Body of pancreas (tissue), 4 donors: ENCODE data around the gene COL5A1. TPM values are rescaled to one million over a fixed set of nuclear protein-coding genes. Genes with fewer than 3 reads are reported as not detected.
A peak's percentile ranks its signal among the peaks of the same experiment; 100 is the strongest.

Source experiments
- ATAC-seq: fragments of 150-250 bp; one replicate; pipeline ENCODE4 v1.9.1; 2016
- DNase-seq, 4 donors: peaks; one replicate each; pipeline ENCODE4 v3.0.0-alpha.2; 2019
- H3K27ac ChIP-seq, 4 donors: fragments of 200-600 bp; sonication (generic); 1 replicate in 3 of 4; 2 replicates in 1 of 4; pipeline versions ENCODE4 v1.5.1 to v1.6.1; 2016 to 2019; ENCODE audit warnings: mild to moderate bottlenecking in 1 of 4, mixed read lengths in 1 of 4, moderate library complexity in 1 of 4
- H3K27me3 ChIP-seq, 2 donors: fragments of 200-600 bp; sonication (generic); one replicate each; pipeline ENCODE4 v1.6.0; 2016; ENCODE audit warnings: mild to moderate bottlenecking in 1 of 2
- H3K36me3 ChIP-seq, 2 donors: fragments of 200-600 bp; sonication (generic); replicated peaks in 1 of 2; 2 replicates each; pipeline ENCODE4 v1.5.1; 2016; ENCODE audit warnings: low read depth in 2 of 2; ENCODE audit not compliant: insufficient read depth in 1 of 2
- H3K4me1 ChIP-seq: fragments of 200-600 bp; sonication (generic); one replicate; pipeline ENCODE4 v1.6.0; 2016
- H3K4me3 ChIP-seq, 2 donors: fragments of 200-600 bp; sonication (generic); 1 replicate in 1 of 2; 2 replicates in 1 of 2; pipeline ENCODE4 v1.5.1; 2016 to 2019
- H3K9me3 ChIP-seq, 3 donors: fragments of 200-600 bp; sonication (generic); 1 replicate in 2 of 3; 2 replicates in 1 of 3; pipeline ENCODE4 v1.5.1; 2016
- POLR2A ChIP-seq, 3 donors: fragments of 450-650 bp; IDR thresholded peaks; one replicate each; pipeline ENCODE4 v1.6.1; 2016; ENCODE audit warnings: antibody characterized with exemption in 3 of 3, mild to moderate bottlenecking in 2 of 3
- WGBS, 2 donors: methylation state at CpG; one replicate each; pipeline ENCODE4 v1.1.5; 2017; 5-methylcytosine and 5-hydroxymethylcytosine counted together
- intact Hi-C: fragments of 100-400 bp; cut with DNase I; formaldehyde crosslinking; loops from one replicate; pipeline ENCODE4 v1.15.1; 2023
- total RNA-seq, 2 donors: library from RNA; depleted of rRNA; stranded (reverse); fragments of >200 nt; gene quantifications; one replicate each; pipeline ENCODE4 v1.1.0, GENCODE V29; 2016
- TF ChIP-seq, protein P1 (sequence below), 7 experiments: fragments of 450-650 bp in 4 of 7; fragments of 200-600 bp in 3 of 7; sonication (generic) in 3 of 7; IDR thresholded peaks; one replicate each; pipeline ENCODE4 v1.5.1; 2016 to 2019; ENCODE audit warnings: antibody characterized with exemption in 7 of 7

Gene COL5A1
- total RNA-seq, 2 donors from 2014 or later = 7.0 to 14.5 TPM

DNA sequence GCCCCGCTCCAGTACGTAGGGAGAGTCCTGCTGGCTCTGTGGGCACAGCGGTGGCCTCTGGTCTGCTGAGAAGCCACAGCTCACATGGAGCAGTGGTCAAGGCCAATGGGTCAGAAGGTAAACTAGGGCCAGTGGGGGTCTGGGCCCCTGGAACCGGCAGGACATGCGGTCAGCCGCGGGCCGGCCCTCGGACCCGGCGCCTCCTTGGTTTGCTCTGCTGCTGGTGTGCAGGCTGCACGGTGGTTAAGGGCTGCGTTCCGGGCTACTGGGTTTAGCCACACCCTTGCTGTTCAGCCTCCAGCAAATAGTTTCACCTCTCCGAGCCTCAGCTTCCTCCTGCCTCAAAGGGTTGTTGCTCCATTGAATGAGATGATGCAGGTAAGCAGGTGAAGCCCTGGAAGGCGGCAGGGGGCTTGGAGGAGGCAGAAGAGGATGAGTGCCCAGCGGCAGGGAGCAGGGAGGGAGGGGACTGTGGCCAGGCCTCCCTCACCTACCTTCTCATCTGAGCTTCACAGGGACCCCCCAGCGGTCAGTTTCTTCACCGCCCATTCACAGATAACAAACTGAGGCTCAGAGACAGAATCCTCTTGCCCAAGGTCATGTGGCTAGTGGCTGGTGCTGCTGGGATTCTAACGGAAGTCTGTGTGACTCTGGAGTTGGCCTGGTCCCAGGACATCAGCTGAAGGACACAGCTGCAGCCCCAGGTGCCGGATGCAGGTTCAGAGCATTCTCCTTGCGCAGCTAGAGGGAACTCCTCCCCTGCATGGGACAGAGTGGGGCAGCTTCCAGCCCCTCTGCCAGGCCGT is 3.7 kb upstream of the COL5A1 start:
- H3K27ac ChIP-seq = no peak overlapping the region
- TF ChIP-seq POLR2A (IDR thresholded peaks at IDR 0.05) = no peak
- TF ChIP-seq, protein P1, sequence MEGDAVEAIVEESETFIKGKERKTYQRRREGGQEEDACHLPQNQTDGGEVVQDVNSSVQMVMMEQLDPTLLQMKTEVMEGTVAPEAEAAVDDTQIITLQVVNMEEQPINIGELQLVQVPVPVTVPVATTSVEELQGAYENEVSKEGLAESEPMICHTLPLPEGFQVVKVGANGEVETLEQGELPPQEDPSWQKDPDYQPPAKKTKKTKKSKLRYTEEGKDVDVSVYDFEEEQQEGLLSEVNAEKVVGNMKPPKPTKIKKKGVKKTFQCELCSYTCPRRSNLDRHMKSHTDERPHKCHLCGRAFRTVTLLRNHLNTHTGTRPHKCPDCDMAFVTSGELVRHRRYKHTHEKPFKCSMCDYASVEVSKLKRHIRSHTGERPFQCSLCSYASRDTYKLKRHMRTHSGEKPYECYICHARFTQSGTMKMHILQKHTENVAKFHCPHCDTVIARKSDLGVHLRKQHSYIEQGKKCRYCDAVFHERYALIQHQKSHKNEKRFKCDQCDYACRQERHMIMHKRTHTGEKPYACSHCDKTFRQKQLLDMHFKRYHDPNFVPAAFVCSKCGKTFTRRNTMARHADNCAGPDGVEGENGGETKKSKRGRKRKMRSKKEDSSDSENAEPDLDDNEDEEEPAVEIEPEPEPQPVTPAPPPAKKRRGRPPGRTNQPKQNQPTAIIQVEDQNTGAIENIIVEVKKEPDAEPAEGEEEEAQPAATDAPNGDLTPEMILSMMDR (IDR thresholded peaks at IDR 0.05) = no peak
- no peaks in the 10 kb centered on the region for H3K36me3 ChIP-seq
- intact Hi-C loops = no loop called here
- ATAC-seq (no peak), DNase-seq (peak in 1 of 4 donors; percentile 18)
- no peak overlapping the region for H3K4me3 ChIP-seq
- WGBS, 2 donors = 50 to 51% methylated on average over 12 to 23 of the region's 23 CpGs
- peaks cover 14% of the 10 kb centered on the region for H3K4me1 ChIP-seq
- no peaks in the 10 kb centered on the region for H3K9me3 ChIP-seq
- H3K27me3 ChIP-seq = peaks cover 0 to 4% of the 10 kb centered on the region in 2 donors

- H3K27me3 ChIP-seq = peaks cover 0 to 7% of the 10 kb centered on the region in 2 donors
- 73 to 80% methylated on average over 13 of the region's 13 CpGs for whole genome bisulfite sequencing, 2 donors
- intact Hi-C loops = no loop called here
- peaks cover 14% of the 10 kb centered on the region for H3K4me1 ChIP-seq
- no peaks in the 10 kb centered on the region for H3K9me3 ChIP-seq
- H3K36me3 ChIP-seq = no peaks in the 10 kb centered on the region
- DNase-seq = no peak
- no peak overlapping the region for H3K4me3 ChIP-seq
- ATAC-seq = no peak
- TF ChIP-seq POLR2A (IDR thresholded peaks at IDR 0.05) = no peak
- TF ChIP-seq, protein P1 (IDR thresholded peaks at IDR 0.05) = no peak
- H3K27ac ChIP-seq = no peak overlapping the region
Observed at GRCh38 chr9:134638502-134639090, 3.0 kb upstream of the COL5A1 start.

DNA sequence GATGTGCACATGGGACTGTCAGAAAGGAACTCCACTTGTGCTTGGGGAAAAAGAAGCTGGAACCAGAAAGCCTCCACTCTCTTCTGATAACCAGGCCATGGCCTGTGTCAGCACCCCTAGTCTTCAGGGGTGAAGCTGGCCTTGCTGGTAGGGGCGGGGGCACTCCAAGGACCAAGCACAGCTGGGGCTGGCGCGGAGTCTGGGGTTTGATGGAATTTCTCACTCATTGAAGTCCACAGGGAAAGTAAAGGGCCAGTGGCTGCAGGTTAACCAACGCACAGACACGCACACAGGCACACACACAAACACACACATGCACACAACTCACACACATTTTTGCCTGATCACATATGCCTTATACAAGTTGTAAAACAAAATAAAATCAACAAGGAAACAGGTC is 1.6 kb upstream of the COL5A1 start:
- intact Hi-C loops = no loop called here
- H3K9me3 ChIP-seq = no peaks in the 10 kb centered on the region
- H3K4me1 ChIP-seq = peaks cover 15% of the 10 kb centered on the region

DNA sequence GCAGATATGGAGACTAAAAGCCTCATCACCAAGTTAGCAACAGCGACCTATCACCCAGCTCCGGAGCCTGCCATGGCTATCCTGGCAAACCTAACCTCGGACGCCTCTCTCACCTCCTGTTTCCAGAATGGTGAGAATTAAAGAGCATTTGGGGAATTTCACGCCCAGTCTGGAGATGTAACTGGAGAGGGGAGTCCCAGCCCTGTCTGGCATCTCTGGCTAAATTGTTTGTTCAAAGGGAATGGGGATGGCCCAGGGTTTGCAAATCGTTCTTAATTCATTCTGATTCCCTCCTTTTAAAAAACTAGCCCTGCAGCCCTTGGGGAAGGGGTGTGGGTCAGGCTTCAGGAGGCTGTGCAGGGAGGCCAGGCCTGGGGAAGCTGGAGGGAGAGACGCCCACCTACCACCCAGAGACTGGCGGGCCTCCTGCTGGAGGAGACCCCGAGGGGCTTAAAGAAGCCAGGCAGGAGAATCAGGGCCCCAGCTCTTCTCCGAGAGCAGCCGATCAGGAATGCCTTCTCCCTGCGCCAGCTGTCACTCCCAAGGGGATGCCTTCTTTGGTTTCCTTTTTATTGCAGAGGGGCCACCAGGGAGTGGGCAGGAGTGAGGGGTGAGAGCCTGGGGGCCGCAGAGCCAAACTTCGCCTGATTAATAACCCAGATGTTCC is 964 bp upstream of the COL5A1 start:
- DNase-seq (no peak), ATAC-seq (no peak)
- Histone ChIP-seq H3K27ac (peak overlapping the region in 1 of 4 donors; percentile 39), H3K9me3 (no peaks in the 10 kb centered on the region), H3K4me3 (no peak overlapping the region), H3K4me1 (peaks cover 20% of the 10 kb centered on the region), H3K36me3 (no peaks in the 10 kb centered on the region), H3K27me3 (peaks cover 0 to 7% of the 10 kb centered on the region in 2 donors)
- TF ChIP-seq, protein P1 (IDR thresholded peaks at IDR 0.05) = no peak
- no peak for TF ChIP-seq POLR2A (IDR thresholded peaks at IDR 0.05)
- WGBS, 2 donors = 57% methylated on average over 7 to 14 of the region's 14 CpGs
- intact Hi-C loops = no loop called here

More for the DNA sequence above, 1.6 kb upstream of the COL5A1 start:
- no peak for DNase-seq
- Histone ChIP-seq H3K27me3 (peaks cover 0 to 7% of the 10 kb centered on the region in 2 donors), H3K27ac (no peak overlapping the region), H3K36me3 (no peaks in the 10 kb centered on the region), H3K4me3 (no peak overlapping the region)
- 66 to 77% methylated on average over 5 of the region's 5 CpGs for WGBS, 2 donors
- ATAC-seq = no peak
- no peak for TF ChIP-seq POLR2A (IDR thresholded peaks at IDR 0.05)

- Histone ChIP-seq H3K27me3 (peaks cover 0 to 7% of the 10 kb centered on the region in 2 donors), H3K27ac (peak overlapping the region in 2 of 4 donors; percentile 39 to 45), H3K4me1 (peaks cover 20% of the 10 kb centered on the region), H3K9me3 (no peaks in the 10 kb centered on the region), H3K36me3 (no peaks in the 10 kb centered on the region), H3K4me3 (peak overlapping the region in 1 of 2 donors; percentile 45)
- intact Hi-C loops = no loop called here
- no peak for DNase-seq
- ATAC-seq = no peak
- TF ChIP-seq POLR2A (IDR thresholded peaks at IDR 0.05) = no peak
- TF ChIP-seq, protein P1 (IDR thresholded peaks at IDR 0.05) = no peak
- WGBS, 2 donors = 2% methylated on average over 38 of the region's 58 CpGs; no CpG with 5 or more reads in 1 of the 2 donors
Observed at GRCh38 chr9:134641990-134642384, 384 bp downstream of the COL5A1 start.
